Measurements from ENCODE around the gene ACMSD. TPM values are rescaled to one million over a fixed set of nuclear protein-coding genes. Genes with fewer than 3 reads are reported as not detected.
"Not testable (repeated sequence)": the region's sequence is repeated elsewhere in the genome, so short reads cannot be mapped to it uniquely, and the experiment has no call there.

The ACMSD gene
- total and polyA plus RNA-seq, 2 donors, result not detected

DNA sequence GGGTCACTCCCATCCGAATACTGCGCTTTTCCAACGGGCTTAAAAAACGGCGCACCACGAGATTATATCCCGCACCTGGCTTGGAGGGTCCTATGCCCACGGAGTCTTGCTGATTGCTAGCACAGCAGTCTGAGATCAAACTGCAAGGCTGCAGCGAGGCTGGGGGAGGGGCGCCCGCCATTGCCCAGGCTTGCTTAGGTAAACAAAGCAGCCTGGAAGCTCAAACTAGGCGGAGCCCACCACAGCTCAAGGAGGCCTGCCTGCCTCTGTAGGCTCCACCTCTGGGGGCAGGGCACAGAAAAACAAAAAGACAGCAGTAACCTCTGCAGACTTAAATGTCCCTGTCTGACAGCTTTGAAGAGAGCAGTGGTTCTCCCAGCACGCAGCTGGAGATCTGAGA is 12.7 kb upstream of the ACMSD start:
- H3K36me3 ChIP-seq (ENCODE audit: insufficient read depth), result not testable (repeated sequence)

DNA sequence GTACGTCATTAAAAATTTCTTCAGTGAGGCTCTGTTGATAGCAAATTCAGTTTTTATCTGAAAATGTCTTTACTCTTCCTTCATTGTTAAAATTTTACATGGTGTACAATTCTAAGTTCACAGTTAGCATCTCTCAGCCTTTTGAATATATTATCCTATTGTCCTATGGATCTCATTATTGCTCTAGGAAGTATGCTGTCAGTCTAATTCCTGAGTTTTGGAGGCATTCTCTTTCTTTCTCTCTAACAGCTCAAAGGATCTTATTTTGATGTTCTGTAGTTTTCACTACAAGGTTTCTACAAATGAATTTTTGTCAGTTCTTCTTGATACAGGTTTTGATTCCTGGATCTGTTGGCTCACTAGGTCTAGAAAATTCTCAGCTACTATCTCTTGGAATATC is 2.9 kb upstream of the ACMSD start:
- H3K4me1 ChIP-seq (ENCODE audit: insufficient read depth), result no peaks in the 10 kb centered on the region
- 92% methylated on average over 1 of the region's 1 CpG for WGBS
- DNase-seq (ENCODE audit: extremely low spot score), result no peak
- no peak overlapping the region for H3K4me3 ChIP-seq (ENCODE audit: low read depth, low read length)
- H3K36me3 ChIP-seq (ENCODE audit: insufficient read depth), result no peaks in the 10 kb centered on the region
- no peak overlapping the region for H3K27ac ChIP-seq (ENCODE audit: low read depth)

More for the DNA sequence above, 12.7 kb upstream of the ACMSD start:
- 77% methylated on average over 13 of the region's 13 CpGs for WGBS
- DNase-seq (ENCODE audit: extremely low spot score); H3K27ac ChIP-seq (ENCODE audit: low read depth); H3K4me3 ChIP-seq (ENCODE audit: low read depth, low read length); H3K4me1 ChIP-seq (ENCODE audit: insufficient read depth): not testable (repeated sequence)

DNA sequence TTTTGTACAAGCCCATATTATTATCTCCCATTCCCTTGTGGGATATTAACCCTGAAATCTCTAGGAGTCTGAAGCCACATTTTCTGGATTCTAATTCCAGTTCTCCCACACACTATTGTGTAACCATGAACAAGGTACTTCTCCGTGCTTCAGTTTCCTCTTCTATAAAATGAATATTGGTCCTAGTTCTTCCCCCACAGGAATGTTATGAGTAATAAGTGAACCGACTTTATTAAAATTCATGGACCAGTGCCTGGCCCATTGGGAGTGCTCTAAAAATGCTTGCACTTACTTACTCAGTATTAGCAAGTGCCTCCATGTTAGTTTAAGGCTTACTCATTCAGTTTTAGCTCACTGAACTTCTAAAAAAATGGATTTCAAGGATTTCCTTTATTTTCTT is 1.4 kb upstream of the ACMSD start:
- DNase-seq (ENCODE audit: extremely low spot score), result no peak
- Histone ChIP-seq H3K36me3 (ENCODE audit: insufficient read depth) (no peaks in the 10 kb centered on the region), H3K4me1 (ENCODE audit: insufficient read depth) (no peaks in the 10 kb centered on the region), H3K4me3 (ENCODE audit: low read depth, low read length) (no peak overlapping the region), H3K27ac (ENCODE audit: low read depth) (no peak overlapping the region)
- WGBS, result 88% methylated on average over 2 of the region's 2 CpGs

- 79% methylated on average over 2 of the region's 2 CpGs for WGBS
- no peak overlapping the region for H3K4me3 ChIP-seq (ENCODE audit: low read depth, low read length)
- no peak overlapping the region for H3K27ac ChIP-seq (ENCODE audit: low read depth)
- no peaks in the 10 kb centered on the region for H3K36me3 ChIP-seq (ENCODE audit: insufficient read depth)
- no peaks in the 10 kb centered on the region for H3K4me1 ChIP-seq (ENCODE audit: insufficient read depth)
- no peak for DNase-seq (ENCODE audit: extremely low spot score)
Measured at GRCh38 chr2:134839649-134840048, 1.2 kb downstream of the ACMSD start.

DNA sequence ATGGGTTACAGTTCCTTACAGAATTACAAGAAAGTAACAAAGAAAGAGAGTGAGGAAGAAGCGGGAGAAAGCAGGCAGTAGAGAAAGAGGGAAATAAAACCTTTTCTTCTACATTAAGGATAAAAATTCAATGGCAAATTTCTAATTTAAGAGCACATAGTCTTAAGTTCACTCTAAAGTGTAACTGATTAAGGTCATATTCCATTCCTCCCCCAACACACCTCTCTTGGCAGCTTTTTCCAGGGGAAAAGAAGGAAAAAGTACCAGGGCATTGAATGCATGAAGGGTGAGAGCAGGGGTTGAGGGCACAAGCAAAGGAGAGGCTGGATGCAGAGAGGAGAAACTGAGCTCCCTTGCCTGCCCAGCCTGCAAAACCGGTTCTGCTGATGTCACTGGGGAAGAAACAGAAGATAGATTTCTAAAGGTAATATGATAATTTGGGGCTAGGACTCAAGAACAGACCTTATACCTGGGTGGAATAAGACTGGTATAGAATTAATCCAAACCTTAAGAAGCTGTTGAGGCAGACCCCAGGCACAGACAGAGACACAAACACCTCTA is 4.6 kb downstream of the ACMSD start:
- Histone ChIP-seq H3K4me1 (ENCODE audit: insufficient read depth) (no peaks in the 10 kb centered on the region), H3K27ac (ENCODE audit: low read depth) (no peak overlapping the region), H3K4me3 (ENCODE audit: low read depth, low read length) (no peak overlapping the region), H3K36me3 (ENCODE audit: insufficient read depth) (no peaks in the 10 kb centered on the region)
- no peak for DNase-seq (ENCODE audit: extremely low spot score)
- 74% methylated on average over 2 of the region's 2 CpGs for WGBS

DNA sequence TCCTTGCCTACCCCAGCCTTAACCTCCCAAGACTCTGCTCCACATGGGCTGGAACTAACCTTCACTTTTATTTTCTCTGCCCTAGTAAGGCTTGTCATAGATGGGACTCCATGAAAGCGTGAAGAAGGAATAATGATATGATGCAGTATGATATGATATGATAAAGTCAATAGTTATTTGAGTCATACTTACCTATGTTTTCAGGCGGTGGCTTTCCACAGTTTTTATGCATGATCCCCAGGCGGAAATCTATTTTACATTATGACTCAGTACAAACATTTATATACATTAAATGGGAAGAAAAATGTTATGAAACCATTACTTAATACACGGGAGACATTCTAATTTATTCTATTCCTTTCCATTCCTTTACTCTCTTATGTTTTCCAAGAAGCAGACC is 5.6 kb downstream of the ACMSD start:
- H3K4me1 ChIP-seq (ENCODE audit: insufficient read depth), result no peaks in the 10 kb centered on the region
- 88% methylated on average over 4 of the region's 4 CpGs for WGBS
- H3K36me3 ChIP-seq (ENCODE audit: insufficient read depth), result no peaks in the 10 kb centered on the region
- no peak for DNase-seq (ENCODE audit: extremely low spot score)
- no peak overlapping the region for H3K27ac ChIP-seq (ENCODE audit: low read depth)
- no peak overlapping the region for H3K4me3 ChIP-seq (ENCODE audit: low read depth, low read length)

GRCh38 chr2:134845028-134845427 is 6.6 kb downstream of the ACMSD start:
- H3K4me1 ChIP-seq (ENCODE audit: insufficient read depth), result no peaks in the 10 kb centered on the region
- DNase-seq (ENCODE audit: extremely low spot score), result no peak
- 78% methylated on average over 2 of the region's 2 CpGs for WGBS
- no peak overlapping the region for H3K27ac ChIP-seq (ENCODE audit: low read depth)
- no peaks in the 10 kb centered on the region for H3K36me3 ChIP-seq (ENCODE audit: insufficient read depth)
- H3K4me3 ChIP-seq (ENCODE audit: low read depth, low read length), result no peak overlapping the region

GRCh38 chr2:134845719-134846118 is 7.3 kb downstream of the ACMSD start:
- Histone ChIP-seq H3K36me3 (ENCODE audit: insufficient read depth) (no peaks in the 10 kb centered on the region), H3K4me3 (ENCODE audit: low read depth, low read length) (no peak overlapping the region), H3K4me1 (ENCODE audit: insufficient read depth) (no peaks in the 10 kb centered on the region), H3K27ac (ENCODE audit: low read depth) (no peak overlapping the region)
- 44% methylated on average over 2 of the region's 2 CpGs for WGBS
- no peak for DNase-seq (ENCODE audit: extremely low spot score)

- no peaks in the 10 kb centered on the region for H3K4me1 ChIP-seq (ENCODE audit: insufficient read depth)
- H3K27ac ChIP-seq (ENCODE audit: low read depth), result no peak overlapping the region
- 98% methylated on average over 1 of the region's 1 CpG for WGBS
- no peaks in the 10 kb centered on the region for H3K36me3 ChIP-seq (ENCODE audit: insufficient read depth)
- no peak for DNase-seq (ENCODE audit: extremely low spot score)
- no peak overlapping the region for H3K4me3 ChIP-seq (ENCODE audit: low read depth, low read length)
Measured at GRCh38 chr2:134846213-134846612, 7.8 kb downstream of the ACMSD start.

DNA sequence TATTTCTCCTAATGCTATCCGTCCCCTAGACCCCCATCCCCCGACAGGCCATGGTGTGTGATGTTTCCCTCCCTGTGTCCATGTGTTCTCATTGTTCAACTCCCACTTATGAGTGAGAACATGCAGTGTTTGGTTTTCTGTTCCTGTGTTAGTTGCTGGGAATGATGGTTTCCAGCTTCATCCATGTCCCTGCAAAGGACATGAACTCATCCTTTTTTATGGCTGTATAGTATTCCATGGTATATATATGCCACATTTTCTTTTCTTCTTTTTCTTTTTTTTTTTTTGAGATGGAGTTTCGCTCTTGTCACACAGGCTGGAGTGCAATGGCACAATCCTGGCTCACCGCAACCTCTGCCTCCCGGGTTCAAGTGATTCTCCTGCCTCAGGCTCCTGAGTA is 9.2 kb downstream of the ACMSD start:
- not testable (repeated sequence) for H3K4me1 ChIP-seq (ENCODE audit: insufficient read depth); H3K27ac ChIP-seq (ENCODE audit: low read depth); DNase-seq (ENCODE audit: extremely low spot score); H3K36me3 ChIP-seq (ENCODE audit: insufficient read depth); H3K4me3 ChIP-seq (ENCODE audit: low read depth, low read length)
- WGBS, result 93% methylated on average over 5 of the region's 5 CpGs

DNA sequence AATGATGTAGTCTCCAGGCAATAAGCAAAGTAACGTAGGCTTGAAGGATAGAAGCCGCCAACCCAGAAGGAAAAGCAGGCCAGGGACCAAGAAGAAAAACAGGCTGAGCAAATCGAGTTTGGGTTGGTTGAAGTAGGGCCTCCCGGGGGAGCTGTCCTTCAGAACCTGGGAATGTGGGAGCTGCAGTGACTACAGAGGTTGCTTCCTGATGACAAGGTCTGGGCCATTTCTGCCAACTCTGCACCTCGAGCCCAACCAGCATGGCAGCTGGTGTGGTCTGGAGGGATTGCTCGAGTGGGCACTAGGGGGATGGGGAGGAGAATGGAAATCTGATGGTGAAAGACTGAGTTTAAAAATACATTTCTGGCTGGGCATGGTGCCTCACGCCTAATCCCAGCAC is 14.1 kb downstream of the ACMSD start:
- Histone ChIP-seq H3K27ac (ENCODE audit: low read depth) (no peak overlapping the region), H3K4me3 (ENCODE audit: low read depth, low read length) (no peak overlapping the region), H3K4me1 (ENCODE audit: insufficient read depth) (no peaks in the 10 kb centered on the region), H3K36me3 (ENCODE audit: insufficient read depth) (no peaks in the 10 kb centered on the region)
- no peak for DNase-seq (ENCODE audit: extremely low spot score)
- 77% methylated on average over 7 of the region's 7 CpGs for WGBS

- DNase-seq (ENCODE audit: extremely low spot score), result no peak
- Histone ChIP-seq H3K36me3 (ENCODE audit: insufficient read depth) (no peaks in the 10 kb centered on the region), H3K27ac (ENCODE audit: low read depth) (no peak overlapping the region), H3K4me3 (ENCODE audit: low read depth, low read length) (no peak overlapping the region), H3K4me1 (ENCODE audit: insufficient read depth) (no peaks in the 10 kb centered on the region)
Measured at GRCh38 chr2:134855709-134856108, 17.3 kb downstream of the ACMSD start.

GRCh38 chr2:134858245-134858644 is 19.8 kb downstream of the ACMSD start:
- Histone ChIP-seq H3K36me3 (ENCODE audit: insufficient read depth) (no peaks in the 10 kb centered on the region), H3K27ac (ENCODE audit: low read depth) (no peak overlapping the region), H3K4me1 (ENCODE audit: insufficient read depth) (no peaks in the 10 kb centered on the region), H3K4me3 (ENCODE audit: low read depth, low read length) (no peak overlapping the region)
- no peak for DNase-seq (ENCODE audit: extremely low spot score)

- WGBS, result 91% methylated on average over 3 of the region's 3 CpGs
- Histone ChIP-seq H3K4me3 (ENCODE audit: low read depth, low read length) (no peak overlapping the region), H3K4me1 (ENCODE audit: insufficient read depth) (no peaks in the 10 kb centered on the region), H3K27ac (ENCODE audit: low read depth) (no peak overlapping the region), H3K36me3 (ENCODE audit: insufficient read depth) (no peaks in the 10 kb centered on the region)
- DNase-seq (ENCODE audit: extremely low spot score), result no peak
Measured at GRCh38 chr2:134861173-134861572, 22.8 kb downstream of the ACMSD start.

DNA sequence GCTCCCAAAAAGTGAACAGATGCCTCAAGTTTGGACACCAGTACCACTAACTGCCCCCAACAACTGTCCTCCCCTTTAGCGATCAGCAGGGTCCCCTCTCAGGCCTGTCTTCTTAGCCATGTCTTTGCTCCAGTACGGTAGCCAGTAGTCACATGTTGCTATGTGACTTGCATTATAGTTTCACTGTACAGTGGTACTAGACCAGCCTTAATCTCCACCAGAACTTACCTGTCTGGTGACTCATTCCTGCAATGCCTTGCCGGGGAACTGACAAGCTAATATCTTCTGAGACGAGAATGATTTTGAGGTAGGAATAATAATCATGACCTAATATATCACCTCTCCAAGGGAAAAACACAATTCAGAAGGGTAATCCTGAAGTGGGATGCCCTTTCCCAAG is 23.7 kb downstream of the ACMSD start:
- DNase-seq (ENCODE audit: extremely low spot score), result no peak
- no peaks in the 10 kb centered on the region for H3K36me3 ChIP-seq (ENCODE audit: insufficient read depth)
- no peak overlapping the region for H3K4me3 ChIP-seq (ENCODE audit: low read depth, low read length)
- no peaks in the 10 kb centered on the region for H3K4me1 ChIP-seq (ENCODE audit: insufficient read depth)
- H3K27ac ChIP-seq (ENCODE audit: low read depth), result no peak overlapping the region
- 90% methylated on average over 4 of the region's 4 CpGs for WGBS

Measured in urinary bladder (tissue), 4 donors.